HepG2 (cell line): ENCODE data around the gene ANKRA2. TPM values are rescaled to one million over a fixed set of nuclear protein-coding genes. Genes with fewer than 3 reads are reported as not detected.

ENCODE experiments used
- CTCF ChIP-seq: sonication (generic); formaldehyde crosslinking; IDR thresholded peaks from 2 replicates; pipeline ENCODE4 v1.5.0; 2020; ENCODE audit warnings: mild to moderate bottlenecking, missing genetic modification reagents, moderate library complexity
- DPF2 ChIP-seq: sonication (generic); formaldehyde crosslinking; IDR thresholded peaks from 2 replicates; pipeline ENCODE4 v1.4.0; 2020; ENCODE audit warnings: mild to moderate bottlenecking, low read depth, missing genetic modification reagents, borderline replicate concordance
- FOXM1 ChIP-seq: sonication (generic); formaldehyde crosslinking; IDR thresholded peaks from 2 replicates; pipeline ENCODE4 v1.5.0; 2020; ENCODE audit warnings: missing genetic modification reagents
- MNT ChIP-seq: fragments of 450-650 bp; IDR thresholded peaks from 2 replicates; pipeline ENCODE4 v1.6.1; 2016
- RAD21 ChIP-seq: fragments of 450-650 bp; formaldehyde crosslinking; IDR thresholded peaks from 2 replicates; pipeline ENCODE4 v1.5.0; 2020; ENCODE audit warnings: mild to moderate bottlenecking
- TBL1XR1 ChIP-seq: fragments of 150-350 bp; IDR thresholded peaks from 2 replicates; pipeline ENCODE4 v1.6.1; 2014; ENCODE audit warnings: borderline replicate concordance, low read length; ENCODE audit not compliant: partially characterized antibody
- ZFX ChIP-seq: sonication (generic); formaldehyde crosslinking; IDR thresholded peaks from 2 replicates; pipeline ENCODE4 v1.4.0; 2020; ENCODE audit warnings: mild to moderate bottlenecking, low read depth, missing genetic modification reagents, moderate library complexity
- ZMYM4 ChIP-seq: sonication (generic); formaldehyde crosslinking; IDR thresholded peaks from 2 replicates; pipeline ENCODE4 v1.8.1; 2023; ENCODE audit warnings: mild to moderate bottlenecking, missing genetic modification reagents
- ZNF501 ChIP-seq: sonication (generic); formaldehyde crosslinking; IDR thresholded peaks from 2 replicates; pipeline ENCODE4 v1.5.1; 2020; ENCODE audit warnings: mild to moderate bottlenecking, moderate library complexity, missing genetic modification reagents
- ZNF788 ChIP-seq: sonication (generic); formaldehyde crosslinking; IDR thresholded peaks from 2 replicates; pipeline ENCODE4 v1.5.0; 2020; ENCODE audit warnings: mild to moderate bottlenecking, missing genetic modification reagents, borderline replicate concordance
- ZSCAN30 ChIP-seq: sonication (generic); formaldehyde crosslinking; IDR thresholded peaks from 2 replicates; pipeline ENCODE4 v1.5.0; 2020; ENCODE audit warnings: mild to moderate bottlenecking, missing genetic modification reagents
- polyA plus RNA-seq, 8 experiments: library from polyadenylated mRNA; depleted of rRNA in 3 of 8; stranded (reverse) in 7 of 8; unstranded in 1 of 8; fragments of >200 nt; fragmentation: Illumina TruSeq in 4 of 8; extraction: Trizol in 4 of 8; gene quantifications; 2 replicates each; pipeline versions ENCODE4 v1.2.1 to v1.2.3, GENCODE V29; 2011 to 2016; ENCODE audit warnings: low read depth in 4 of 8, missing spikeins in 1 of 8, mixed read lengths in 1 of 8; ENCODE audit not compliant: insufficient read depth in 1 of 8
- total RNA-seq, 5 experiments: library from RNA; depleted of rRNA; stranded (reverse); fragments of >200 nt; fragmentation: Illumina TruSeq; extraction: Trizol; gene quantifications; 2 replicates each; pipeline ENCODE4 v1.2.3, GENCODE V29; 2016; ENCODE audit warnings: low read depth in 1 of 5
- TF ChIP-seq, protein P1 (sequence below): sonication (generic); formaldehyde crosslinking; IDR thresholded peaks from 2 replicates; pipeline ENCODE4 v1.5.1; 2020; ENCODE audit warnings: mild to moderate bottlenecking, missing genetic modification reagents, moderate library complexity
- TF ChIP-seq, protein P2 (sequence below): IDR thresholded peaks from 2 replicates; pipeline ENCODE4 v1.6.1; 2012; ENCODE audit warnings: inconsistent platforms
- TF ChIP-seq, protein P3 (sequence below): IDR thresholded peaks from 2 replicates; pipeline ENCODE4 v1.4.0; 2020; ENCODE audit warnings: mild to moderate bottlenecking, missing genetic modification reagents

ANKRA2 gene
- total and polyA plus RNA-seq, 2 of the 13 experiments (the other 11 are each of a cell fraction or from before 2014, with no cell fraction given), result 23.6 to 33.6 TPM

GRCh38 chr5:73519531-73520283 lies 45.7 kb downstream of the ANKRA2 start (continued):
- TF ChIP-seq, protein P1, sequence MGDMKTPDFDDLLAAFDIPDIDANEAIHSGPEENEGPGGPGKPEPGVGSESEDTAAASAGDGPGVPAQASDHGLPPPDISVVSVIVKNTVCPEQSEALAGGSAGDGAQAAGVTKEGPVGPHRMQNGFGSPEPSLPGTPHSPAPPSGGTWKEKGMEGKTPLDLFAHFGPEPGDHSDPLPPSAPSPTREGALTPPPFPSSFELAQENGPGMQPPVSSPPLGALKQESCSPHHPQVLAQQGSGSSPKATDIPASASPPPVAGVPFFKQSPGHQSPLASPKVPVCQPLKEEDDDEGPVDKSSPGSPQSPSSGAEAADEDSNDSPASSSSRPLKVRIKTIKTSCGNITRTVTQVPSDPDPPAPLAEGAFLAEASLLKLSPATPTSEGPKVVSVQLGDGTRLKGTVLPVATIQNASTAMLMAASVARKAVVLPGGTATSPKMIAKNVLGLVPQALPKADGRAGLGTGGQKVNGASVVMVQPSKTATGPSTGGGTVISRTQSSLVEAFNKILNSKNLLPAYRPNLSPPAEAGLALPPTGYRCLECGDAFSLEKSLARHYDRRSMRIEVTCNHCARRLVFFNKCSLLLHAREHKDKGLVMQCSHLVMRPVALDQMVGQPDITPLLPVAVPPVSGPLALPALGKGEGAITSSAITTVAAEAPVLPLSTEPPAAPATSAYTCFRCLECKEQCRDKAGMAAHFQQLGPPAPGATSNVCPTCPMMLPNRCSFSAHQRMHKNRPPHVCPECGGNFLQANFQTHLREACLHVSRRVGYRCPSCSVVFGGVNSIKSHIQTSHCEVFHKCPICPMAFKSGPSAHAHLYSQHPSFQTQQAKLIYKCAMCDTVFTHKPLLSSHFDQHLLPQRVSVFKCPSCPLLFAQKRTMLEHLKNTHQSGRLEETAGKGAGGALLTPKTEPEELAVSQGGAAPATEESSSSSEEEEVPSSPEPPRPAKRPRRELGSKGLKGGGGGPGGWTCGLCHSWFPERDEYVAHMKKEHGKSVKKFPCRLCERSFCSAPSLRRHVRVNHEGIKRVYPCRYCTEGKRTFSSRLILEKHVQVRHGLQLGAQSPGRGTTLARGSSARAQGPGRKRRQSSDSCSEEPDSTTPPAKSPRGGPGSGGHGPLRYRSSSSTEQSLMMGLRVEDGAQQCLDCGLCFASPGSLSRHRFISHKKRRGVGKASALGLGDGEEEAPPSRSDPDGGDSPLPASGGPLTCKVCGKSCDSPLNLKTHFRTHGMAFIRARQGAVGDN (CRISPR knock-in tag), result peak; percentile 64
- TF ChIP-seq FOXM1 (CRISPR knock-in tag) (no peak), DPF2 (CRISPR knock-in tag) (no peak), ZFX (CRISPR knock-in tag) (no peak; the same call in 1 of the 2 replicates), ZMYM4 (CRISPR knock-in tag) (0 out of 2 replicates have a peak, but pooled peaks have one; percentile 21), CTCF (peak; percentile 95), ZSCAN30 (CRISPR knock-in tag) (no peak), ZNF501 (0 out of 2 replicates have a peak, but pooled peaks have one; percentile 41), TBL1XR1 (no peak), RAD21 (CRISPR knock-in tag) (peak; percentile 87), ZNF788 (peak; percentile 28; the same call in 1 of the 2 replicates), MNT (peak; percentile 25; the same call in 1 of the 2 replicates)
- TF ChIP-seq, protein P2, sequence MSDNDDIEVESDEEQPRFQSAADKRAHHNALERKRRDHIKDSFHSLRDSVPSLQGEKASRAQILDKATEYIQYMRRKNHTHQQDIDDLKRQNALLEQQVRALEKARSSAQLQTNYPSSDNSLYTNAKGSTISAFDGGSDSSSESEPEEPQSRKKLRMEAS, result peak; percentile 56; the same call in 1 of the 2 replicates
- TF ChIP-seq, protein P3, sequence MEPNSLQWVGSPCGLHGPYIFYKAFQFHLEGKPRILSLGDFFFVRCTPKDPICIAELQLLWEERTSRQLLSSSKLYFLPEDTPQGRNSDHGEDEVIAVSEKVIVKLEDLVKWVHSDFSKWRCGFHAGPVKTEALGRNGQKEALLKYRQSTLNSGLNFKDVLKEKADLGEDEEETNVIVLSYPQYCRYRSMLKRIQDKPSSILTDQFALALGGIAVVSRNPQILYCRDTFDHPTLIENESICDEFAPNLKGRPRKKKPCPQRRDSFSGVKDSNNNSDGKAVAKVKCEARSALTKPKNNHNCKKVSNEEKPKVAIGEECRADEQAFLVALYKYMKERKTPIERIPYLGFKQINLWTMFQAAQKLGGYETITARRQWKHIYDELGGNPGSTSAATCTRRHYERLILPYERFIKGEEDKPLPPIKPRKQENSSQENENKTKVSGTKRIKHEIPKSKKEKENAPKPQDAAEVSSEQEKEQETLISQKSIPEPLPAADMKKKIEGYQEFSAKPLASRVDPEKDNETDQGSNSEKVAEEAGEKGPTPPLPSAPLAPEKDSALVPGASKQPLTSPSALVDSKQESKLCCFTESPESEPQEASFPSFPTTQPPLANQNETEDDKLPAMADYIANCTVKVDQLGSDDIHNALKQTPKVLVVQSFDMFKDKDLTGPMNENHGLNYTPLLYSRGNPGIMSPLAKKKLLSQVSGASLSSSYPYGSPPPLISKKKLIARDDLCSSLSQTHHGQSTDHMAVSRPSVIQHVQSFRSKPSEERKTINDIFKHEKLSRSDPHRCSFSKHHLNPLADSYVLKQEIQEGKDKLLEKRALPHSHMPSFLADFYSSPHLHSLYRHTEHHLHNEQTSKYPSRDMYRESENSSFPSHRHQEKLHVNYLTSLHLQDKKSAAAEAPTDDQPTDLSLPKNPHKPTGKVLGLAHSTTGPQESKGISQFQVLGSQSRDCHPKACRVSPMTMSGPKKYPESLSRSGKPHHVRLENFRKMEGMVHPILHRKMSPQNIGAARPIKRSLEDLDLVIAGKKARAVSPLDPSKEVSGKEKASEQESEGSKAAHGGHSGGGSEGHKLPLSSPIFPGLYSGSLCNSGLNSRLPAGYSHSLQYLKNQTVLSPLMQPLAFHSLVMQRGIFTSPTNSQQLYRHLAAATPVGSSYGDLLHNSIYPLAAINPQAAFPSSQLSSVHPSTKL (CRISPR knock-in tag), result 0 out of 2 replicates have a peak, but pooled peaks have one; percentile 26
